Neuron (in vitro differentiated cells): Measurements from ENCODE around the gene RTN4IP1.
A peak's percentile ranks its signal among the peaks of the same experiment; 100 is the strongest.
"Not testable (repeated sequence)": the region's sequence is repeated elsewhere in the genome, so short reads cannot be mapped to it uniquely, and the experiment has no call there.

Source experiments
- H2AFZ ChIP-seq: one replicate; pipeline ENCODE4 v1.6.1; 2013; ENCODE audit warnings: low read depth, mild to moderate bottlenecking, inconsistent platforms, low read length, moderate library complexity
- H3K27me3 ChIP-seq: one replicate; pipeline ENCODE4 v1.6.1; 2013; ENCODE audit warnings: low read length; ENCODE audit not compliant: insufficient read depth
- H3K36me3 ChIP-seq: one replicate; pipeline ENCODE4 v1.6.1; 2013; ENCODE audit warnings: low read length; ENCODE audit not compliant: insufficient read depth
- H3K4me1 ChIP-seq: one replicate; pipeline ENCODE4 v1.6.1; 2013; ENCODE audit warnings: low read length; ENCODE audit not compliant: insufficient read depth
- H3K4me3 ChIP-seq: 2 replicates; pipeline ENCODE4 v1.5.1; 2013; ENCODE audit warnings: mild to moderate bottlenecking, low read length, moderate library complexity
- H3K9me3 ChIP-seq: one replicate; pipeline ENCODE4 v1.6.1; 2013; ENCODE audit warnings: low read length

RTN4IP1 gene

DNA sequence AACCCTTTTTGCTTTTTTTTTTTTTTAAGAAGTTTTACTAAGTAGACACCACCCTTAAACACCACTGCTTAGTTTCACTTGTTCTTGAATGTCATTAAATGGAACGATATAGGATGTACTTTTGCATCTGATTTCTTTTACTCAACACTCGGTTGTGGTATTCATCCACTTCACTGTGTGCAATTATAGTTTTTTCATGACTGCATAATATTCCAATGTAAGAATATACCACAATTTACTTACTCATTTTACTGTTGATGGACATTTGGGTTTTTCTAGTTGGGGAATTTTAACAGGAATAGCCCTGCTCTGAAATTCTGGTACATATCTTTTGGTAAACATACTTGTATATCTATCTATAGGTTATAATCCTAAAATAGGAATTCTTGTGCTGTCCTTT, 29.9 kb downstream of the RTN4IP1 start:
- no peaks in the 10 kb centered on the region for H3K4me1 ChIP-seq
- H3K4me3 ChIP-seq = no peak overlapping the region
- no peaks in the 10 kb centered on the region for H3K9me3 ChIP-seq
- no peaks in the 10 kb centered on the region for H3K36me3 ChIP-seq
- H3K27me3 ChIP-seq = no peaks in the 10 kb centered on the region
- H2AFZ ChIP-seq = no peak overlapping the region

DNA sequence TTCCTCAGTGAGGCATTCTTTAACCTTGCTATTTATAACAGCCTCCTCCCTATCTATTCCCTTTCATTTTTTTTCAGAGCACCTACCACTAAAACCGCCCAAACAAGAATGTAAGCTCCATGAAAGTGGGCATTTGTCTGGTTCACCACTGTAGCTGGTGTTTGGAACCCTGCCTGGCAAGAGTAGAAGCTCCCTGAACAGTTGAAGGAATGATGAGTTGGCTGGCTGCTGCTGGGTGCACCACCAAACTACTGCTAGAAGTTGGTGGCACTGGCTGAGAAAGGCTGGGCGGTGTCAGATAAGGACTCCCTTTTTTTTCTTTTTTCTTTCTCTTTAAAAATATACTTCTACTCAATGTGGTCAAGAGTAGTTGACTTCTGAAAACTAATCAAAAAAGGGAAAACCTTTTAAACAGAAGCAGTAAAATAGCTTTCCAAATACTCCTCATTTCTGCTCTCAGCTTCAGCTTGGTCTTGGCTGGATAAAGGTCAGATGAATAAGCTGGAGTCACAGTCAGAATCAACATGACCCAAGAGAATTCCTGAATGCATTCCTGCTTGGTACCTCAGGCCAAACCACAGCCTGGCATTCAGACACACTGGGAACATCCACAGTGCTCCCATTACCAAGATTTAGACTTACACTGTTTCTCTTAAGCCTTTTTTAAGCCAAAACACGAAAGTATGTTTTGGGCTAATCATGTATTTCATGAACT, 38.0 kb downstream of the RTN4IP1 start:
- Histone ChIP-seq H3K4me1 (no peaks in the 10 kb centered on the region), H3K9me3 (no peaks in the 10 kb centered on the region), H3K36me3 (peaks cover 11% of the 10 kb centered on the region), H3K27me3 (no peaks in the 10 kb centered on the region), H3K4me3 (no peak overlapping the region), H2AFZ (no peak overlapping the region)

DNA sequence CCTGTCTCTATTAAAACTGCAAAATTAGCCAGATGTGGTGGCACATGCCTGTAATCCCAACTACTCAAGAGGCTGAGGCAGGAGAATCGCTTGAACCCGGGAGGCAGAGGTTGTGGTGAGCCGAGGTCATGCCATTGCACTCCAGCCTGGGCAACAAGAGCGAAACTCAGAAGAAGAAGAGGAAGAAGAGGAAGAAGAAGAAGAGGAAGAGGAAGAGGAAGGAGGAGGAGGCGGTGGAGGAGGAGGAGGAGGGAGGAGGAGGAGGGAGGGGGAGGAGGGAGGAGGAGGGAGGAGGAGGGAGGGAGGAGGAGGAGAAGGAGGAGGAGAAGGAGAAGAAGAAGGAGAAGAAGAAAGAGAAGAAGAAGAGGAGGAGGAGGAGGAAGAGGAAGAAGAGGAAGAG, 40.4 kb downstream of the RTN4IP1 start:
- not testable (repeated sequence) for H3K27me3 ChIP-seq, H3K4me3 ChIP-seq, H2AFZ ChIP-seq, H3K4me1 ChIP-seq, H3K9me3 ChIP-seq
- peaks cover 11% of the 10 kb centered on the region for H3K36me3 ChIP-seq

- no peaks in the 10 kb centered on the region for H3K9me3 ChIP-seq
- no peaks in the 10 kb centered on the region for H3K27me3 ChIP-seq
These were observed 42.4 kb downstream of the RTN4IP1 start for GRCh38 chr6:106586815-106587415.

DNA sequence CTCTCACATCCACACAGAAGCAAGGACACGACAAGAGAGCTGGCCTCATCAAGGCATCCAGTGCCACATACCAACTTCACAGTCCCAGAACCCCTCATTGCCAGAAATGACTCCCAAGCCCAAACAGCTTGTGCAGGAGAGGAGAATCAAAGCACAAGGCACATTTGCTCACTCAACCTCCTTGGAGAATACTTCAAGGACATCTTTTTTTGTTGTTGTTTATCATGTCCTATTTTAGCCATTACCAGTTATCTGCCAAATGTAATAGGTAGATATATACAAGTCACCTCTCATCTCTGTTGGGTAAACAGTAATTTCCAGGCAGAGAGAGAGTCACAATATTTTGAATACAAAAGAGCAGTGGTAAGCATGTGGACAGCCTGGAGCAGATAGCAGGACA, 47.8 kb downstream of the RTN4IP1 start:
- Histone ChIP-seq H3K27me3 (no peaks in the 10 kb centered on the region), H3K4me3 (no peak overlapping the region), H3K9me3 (no peaks in the 10 kb centered on the region), H3K4me1 (peaks cover 2% of the 10 kb centered on the region), H2AFZ (no peak overlapping the region), H3K36me3 (no peaks in the 10 kb centered on the region)

More at GRCh38 chr6:106586815-106587415, 42.4 kb downstream of the RTN4IP1 start:
- H3K4me1 ChIP-seq = no peaks in the 10 kb centered on the region
- H3K36me3 ChIP-seq = peaks cover 9% of the 10 kb centered on the region
- H3K4me3 ChIP-seq = no peak overlapping the region
- no peak overlapping the region for H2AFZ ChIP-seq

- Histone ChIP-seq H3K4me3 (no peak overlapping the region), H3K36me3 (no peaks in the 10 kb centered on the region), H3K9me3 (no peaks in the 10 kb centered on the region), H3K4me1 (peaks cover 20% of the 10 kb centered on the region), H2AFZ (no peak overlapping the region), H3K27me3 (no peaks in the 10 kb centered on the region)
These were observed 50.0 kb downstream of the RTN4IP1 start for GRCh38 chr6:106579281-106579680.

- no peaks in the 10 kb centered on the region for H3K36me3 ChIP-seq
- H3K9me3 ChIP-seq = no peaks in the 10 kb centered on the region
- no peaks in the 10 kb centered on the region for H3K27me3 ChIP-seq
- H2AFZ ChIP-seq = peak overlapping the region; percentile 6
- H3K4me3 ChIP-seq = no peak overlapping the region
- H3K4me1 ChIP-seq = peaks cover 27% of the 10 kb centered on the region
These were observed 54.4 kb downstream of the RTN4IP1 start for GRCh38 chr6:106574741-106575458.

DNA sequence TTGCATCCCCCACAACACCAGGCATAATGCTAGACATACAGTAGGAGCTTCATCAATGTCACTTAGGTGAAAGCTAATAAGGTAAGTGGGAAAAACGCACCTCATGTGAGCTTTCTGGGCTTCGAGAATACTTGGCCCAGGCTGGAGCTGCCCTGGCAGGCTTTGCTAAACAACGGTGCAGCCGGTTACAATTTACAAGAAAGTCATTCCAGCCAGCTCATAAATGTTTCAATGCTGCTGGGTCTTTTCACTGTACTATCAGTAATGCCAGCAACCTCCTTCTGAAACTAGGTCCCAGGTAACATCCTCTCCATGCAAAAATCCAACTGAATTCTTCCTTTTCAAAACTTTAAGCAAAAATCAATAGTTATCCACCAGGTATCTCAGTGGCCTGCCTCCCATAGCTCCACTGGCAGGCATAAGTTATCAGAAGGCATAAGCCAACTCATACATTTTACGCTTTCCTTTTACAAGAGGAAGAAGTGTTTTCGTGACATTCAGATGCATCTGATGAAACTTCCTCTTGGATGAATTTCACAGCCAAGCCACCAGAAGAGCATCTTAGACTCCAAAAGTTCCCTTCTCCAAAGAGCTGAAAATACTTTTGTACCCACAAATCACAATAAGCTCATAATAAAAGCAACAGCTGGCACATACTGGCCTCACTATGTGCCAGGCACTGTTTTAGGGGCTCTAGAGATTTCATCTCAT, 56.3 kb downstream of the RTN4IP1 start:
- no peak overlapping the region for H3K4me3 ChIP-seq
- H3K4me1 ChIP-seq = peaks cover 25% of the 10 kb centered on the region
- no peaks in the 10 kb centered on the region for H3K9me3 ChIP-seq
- no peak overlapping the region for H2AFZ ChIP-seq
- no peaks in the 10 kb centered on the region for H3K36me3 ChIP-seq
- no peaks in the 10 kb centered on the region for H3K27me3 ChIP-seq

GRCh38 chr6:106572436-106572835, 56.9 kb downstream of the RTN4IP1 start:
- no peak overlapping the region for H3K4me3 ChIP-seq

GRCh38 chr6:106569428-106569827, 59.9 kb downstream of the RTN4IP1 start:
- Histone ChIP-seq H3K27me3 (no peaks in the 10 kb centered on the region), H3K36me3 (no peaks in the 10 kb centered on the region)

More at GRCh38 chr6:106572436-106572835, 56.9 kb downstream of the RTN4IP1 start:
- H3K4me1 ChIP-seq = peaks cover 25% of the 10 kb centered on the region
- no peaks in the 10 kb centered on the region for H3K9me3 ChIP-seq
- no peaks in the 10 kb centered on the region for H3K27me3 ChIP-seq
- no peaks in the 10 kb centered on the region for H3K36me3 ChIP-seq
- no peak overlapping the region for H2AFZ ChIP-seq

DNA sequence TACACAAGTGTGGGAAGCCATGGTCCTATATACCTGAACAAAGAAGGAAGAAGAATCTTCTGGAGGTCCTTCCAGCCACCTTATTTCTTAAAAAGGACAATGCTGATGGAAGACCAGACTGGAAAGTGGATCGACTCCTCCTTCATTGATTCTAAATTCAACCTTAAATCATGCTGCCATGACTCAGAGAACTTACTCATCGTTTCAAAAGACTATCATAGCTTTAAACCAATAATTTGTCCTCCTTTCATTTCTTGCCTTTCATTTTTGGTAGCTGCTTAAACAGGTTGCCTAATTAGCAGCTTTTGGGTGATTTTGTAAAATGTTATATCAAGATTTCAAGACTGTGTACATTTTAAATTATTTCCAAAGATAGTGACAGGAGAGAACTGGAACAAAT, 60.8 kb downstream of the RTN4IP1 start:
- no peaks in the 10 kb centered on the region for H3K27me3 ChIP-seq
- H3K4me1 ChIP-seq = peaks cover under 1% of the 10 kb centered on the region

More at GRCh38 chr6:106569428-106569827, 59.9 kb downstream of the RTN4IP1 start:
- Histone ChIP-seq H3K4me1 (peaks cover 8% of the 10 kb centered on the region), H3K4me3 (no peak overlapping the region), H3K9me3 (no peaks in the 10 kb centered on the region), H2AFZ (no peak overlapping the region)

GRCh38 chr6:106564476-106564875, 64.8 kb downstream of the RTN4IP1 start:
- no peak overlapping the region for H3K4me3 ChIP-seq
- no peaks in the 10 kb centered on the region for H3K4me1 ChIP-seq
- H3K36me3 ChIP-seq = no peaks in the 10 kb centered on the region
- H3K9me3 ChIP-seq = no peaks in the 10 kb centered on the region
- H2AFZ ChIP-seq = no peak overlapping the region
- H3K27me3 ChIP-seq = no peaks in the 10 kb centered on the region

More for the DNA sequence above, 60.8 kb downstream of the RTN4IP1 start:
- Histone ChIP-seq H3K4me3 (no peak overlapping the region), H3K9me3 (no peaks in the 10 kb centered on the region), H3K36me3 (no peaks in the 10 kb centered on the region), H2AFZ (no peak overlapping the region)

DNA sequence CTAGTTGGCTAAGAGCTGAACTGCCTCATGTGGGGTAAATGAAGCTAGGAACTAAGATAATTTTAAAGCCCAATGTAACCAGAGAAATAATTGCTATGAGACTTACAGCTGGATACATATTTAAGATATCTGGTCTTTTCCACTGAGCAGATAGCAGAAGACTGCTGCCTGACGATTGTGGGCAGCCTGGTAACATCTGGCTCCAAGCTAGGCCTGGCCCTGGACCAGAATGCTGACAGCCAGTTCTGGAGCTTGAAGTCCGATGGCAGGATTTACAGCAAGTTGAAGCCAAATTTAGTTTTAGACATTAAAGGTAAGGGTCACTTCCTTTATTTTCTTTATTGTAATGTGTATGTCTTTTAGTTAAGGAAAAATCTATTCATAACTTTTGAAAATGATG, 65.7 kb downstream of the RTN4IP1 start:
- Histone ChIP-seq H3K4me1 (no peaks in the 10 kb centered on the region), H2AFZ (no peak overlapping the region), H3K36me3 (no peaks in the 10 kb centered on the region), H3K9me3 (no peaks in the 10 kb centered on the region), H3K27me3 (no peaks in the 10 kb centered on the region), H3K4me3 (no peak overlapping the region)
